Muscle of arm (tissue), 12 donors: ENCODE results near the gene MCCC2. TPM values are rescaled to one million over a fixed set of nuclear protein-coding genes. Genes with fewer than 3 reads are reported as not detected.

Experiments used
- polyA plus RNA-seq, 12 donors: library from polyadenylated mRNA; unstranded; fragments of 120-200 nt; gene quantifications; one replicate each; pipeline ENCODE4 v1.2.1, GENCODE V29; 2013; ENCODE audit not compliant: insufficient read length in 12 of 12

MCCC2 gene
- polyA plus RNA-seq, 12 donors, result 14.3 to 30.3 (median 19.8) TPM; not detected in 1

Other genes starting within 250 kb of the MCCC2 start
- gene BDP1, start 131.7 kb upstream of the MCCC2 start, polyA plus RNA-seq, result 10 to 100 TPM in 11 of 12 donors, not detected in 1; 22.6 to 34.9 (median 29.5) TPM
- not detected for gene CARTPT, start 131.9 kb downstream of the MCCC2 start, polyA plus RNA-seq